A673 (cell line): ENCODE results near the gene TMEM263.

Source experiments
- CTCF ChIP-seq: fragments of 300-800, 200-600 bp; sonication (generic); conservative IDR thresholded peaks from 2 replicates; pipeline ENCODE4 v1.5.1; 2017; ENCODE audit warnings: low read depth, mild to moderate bottlenecking, antibody characterized with exemption, low read length, moderate library complexity, mixed read lengths
- EZH2 ChIP-seq: fragments of 200-600 bp; sonication (generic); IDR thresholded peaks from 2 replicates; pipeline ENCODE4 v1.6.1; 2017; ENCODE audit warnings: borderline replicate concordance, low read depth, mild to moderate bottlenecking, mixed read lengths, antibody characterized with exemption, low read length; ENCODE audit not compliant: poor library complexity, severe bottlenecking

- TF ChIP-seq EZH2 (no peak), CTCF (no peak)
These were observed 6.6 kb downstream of the TMEM263 start for GRCh38 chr12:106962286-106962685.
